ENCODE results near the gene HEATR3.

Gene HEATR3

GRCh38 chr16:50121278-50121677 is 55.5 kb downstream of the HEATR3 start:
- Histone ChIP-seq H3K79me2 (ENCODE audit: insufficient read depth, low read depth) (no peaks in the 10 kb centered on the region), H3K4me3 (IDR thresholded peaks at IDR 0.05; ENCODE audit: insufficient read depth, low read depth, low read length) (no peak overlapping the region), H3K36me3 (ENCODE audit: insufficient read depth) (no peaks in the 10 kb centered on the region), H4K20me1 (ENCODE audit: insufficient read depth) (no peaks in the 10 kb centered on the region), H2AFZ (ENCODE audit: low read depth) (no peak overlapping the region), H3K27me3 (ENCODE audit: insufficient read depth, low read depth) (no peaks in the 10 kb centered on the region), H3K9ac (peak overlapping the region; percentile 78), H3K27ac (peak overlapping the region; percentile 97), H3K4me2 (peak overlapping the region; percentile 74), H3K4me1 (ENCODE audit: low read depth, poor library complexity, severe bottlenecking) (peaks cover 82% of the 10 kb centered on the region)
- TF ChIP-seq, protein P1, sequence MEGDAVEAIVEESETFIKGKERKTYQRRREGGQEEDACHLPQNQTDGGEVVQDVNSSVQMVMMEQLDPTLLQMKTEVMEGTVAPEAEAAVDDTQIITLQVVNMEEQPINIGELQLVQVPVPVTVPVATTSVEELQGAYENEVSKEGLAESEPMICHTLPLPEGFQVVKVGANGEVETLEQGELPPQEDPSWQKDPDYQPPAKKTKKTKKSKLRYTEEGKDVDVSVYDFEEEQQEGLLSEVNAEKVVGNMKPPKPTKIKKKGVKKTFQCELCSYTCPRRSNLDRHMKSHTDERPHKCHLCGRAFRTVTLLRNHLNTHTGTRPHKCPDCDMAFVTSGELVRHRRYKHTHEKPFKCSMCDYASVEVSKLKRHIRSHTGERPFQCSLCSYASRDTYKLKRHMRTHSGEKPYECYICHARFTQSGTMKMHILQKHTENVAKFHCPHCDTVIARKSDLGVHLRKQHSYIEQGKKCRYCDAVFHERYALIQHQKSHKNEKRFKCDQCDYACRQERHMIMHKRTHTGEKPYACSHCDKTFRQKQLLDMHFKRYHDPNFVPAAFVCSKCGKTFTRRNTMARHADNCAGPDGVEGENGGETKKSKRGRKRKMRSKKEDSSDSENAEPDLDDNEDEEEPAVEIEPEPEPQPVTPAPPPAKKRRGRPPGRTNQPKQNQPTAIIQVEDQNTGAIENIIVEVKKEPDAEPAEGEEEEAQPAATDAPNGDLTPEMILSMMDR (conservative IDR thresholded peaks at IDR 0.05; ENCODE audit: low read depth, low read length), result no peak

DNA sequence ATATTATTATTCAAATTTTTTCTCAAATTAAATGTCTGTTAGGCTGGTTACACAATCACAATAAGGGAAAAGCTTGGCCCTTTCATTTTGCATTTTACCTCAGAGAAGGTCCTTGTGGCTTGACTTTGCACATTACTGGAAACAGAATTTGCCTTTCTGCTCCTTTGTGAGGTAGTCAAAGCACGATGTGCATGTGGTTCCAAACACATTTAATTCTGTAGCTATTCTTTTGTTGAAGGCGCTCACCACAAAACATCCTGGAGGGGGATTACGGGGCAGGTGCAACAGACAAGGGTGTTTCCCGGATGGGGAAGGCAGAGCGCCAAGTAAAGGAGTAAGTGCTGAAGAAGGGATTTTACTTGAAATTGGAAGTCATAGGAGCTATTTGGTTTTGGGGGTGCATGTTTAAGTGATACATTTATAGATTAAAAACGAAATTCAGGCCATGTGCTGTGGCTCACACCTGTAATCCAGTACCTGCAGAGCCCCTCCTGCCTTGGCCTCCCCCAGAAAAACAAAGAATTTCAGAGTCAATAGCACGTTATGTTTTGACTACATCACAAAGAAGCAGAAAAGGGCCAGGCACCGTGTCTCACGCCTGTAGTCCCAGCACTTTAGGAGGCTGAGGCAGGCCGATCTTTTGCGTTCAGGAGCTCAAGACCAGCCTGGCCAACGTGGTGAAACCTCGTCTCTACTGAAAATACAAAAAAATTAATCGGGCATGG is 56.1 kb downstream of the HEATR3 start:
- H3K4me3 ChIP-seq (IDR thresholded peaks at IDR 0.05; ENCODE audit: insufficient read depth, low read depth, low read length), result no peak overlapping the region
- TF ChIP-seq, protein P1 (conservative IDR thresholded peaks at IDR 0.05; ENCODE audit: low read depth, low read length), result no peak
- peak overlapping the region; percentile 97 for H3K27ac ChIP-seq
- peak overlapping the region; percentile 43; the same call in 1 of the 2 replicates for H2AFZ ChIP-seq (ENCODE audit: low read depth)
- peaks cover 82% of the 10 kb centered on the region for H3K4me1 ChIP-seq (ENCODE audit: low read depth, poor library complexity, severe bottlenecking)
- H3K27me3 ChIP-seq (ENCODE audit: insufficient read depth, low read depth), result no peaks in the 10 kb centered on the region
- peak overlapping the region; percentile 78 for H3K9ac ChIP-seq
- no peaks in the 10 kb centered on the region for H3K79me2 ChIP-seq (ENCODE audit: insufficient read depth, low read depth)
- no peaks in the 10 kb centered on the region for H4K20me1 ChIP-seq (ENCODE audit: insufficient read depth)
- H3K36me3 ChIP-seq (ENCODE audit: insufficient read depth), result no peaks in the 10 kb centered on the region
- peak overlapping the region; percentile 74 for H3K4me2 ChIP-seq

GRCh38 chr16:50123417-50123816 is 57.6 kb downstream of the HEATR3 start:
- Histone ChIP-seq H3K4me3 (IDR thresholded peaks at IDR 0.05; ENCODE audit: insufficient read depth, low read depth, low read length) (no peak overlapping the region), H3K27me3 (ENCODE audit: insufficient read depth, low read depth) (no peaks in the 10 kb centered on the region)
- TF ChIP-seq, protein P1 (conservative IDR thresholded peaks at IDR 0.05; ENCODE audit: low read depth, low read length), result no peak

DNA sequence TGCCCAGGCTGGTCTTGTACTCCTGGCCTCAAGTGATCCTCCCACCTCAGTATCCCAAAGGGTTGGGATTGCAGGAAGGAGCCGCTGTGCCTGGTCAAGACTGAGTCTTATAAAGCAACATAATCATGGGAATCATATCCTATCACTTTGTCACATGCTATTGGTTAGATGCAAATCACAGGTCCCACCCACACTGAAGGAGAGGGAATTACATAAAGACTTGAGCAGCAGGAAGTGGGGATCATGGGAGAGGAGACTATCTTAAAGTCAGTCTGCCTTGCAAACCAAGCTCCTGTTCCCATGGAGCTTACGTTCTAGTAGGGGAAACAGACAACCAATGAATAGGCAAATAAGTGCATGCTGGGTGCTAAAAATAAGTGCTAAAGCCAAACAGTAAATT is 59.0 kb downstream of the HEATR3 start:
- Histone ChIP-seq H3K36me3 (ENCODE audit: insufficient read depth) (no peaks in the 10 kb centered on the region), H3K27me3 (ENCODE audit: insufficient read depth, low read depth) (no peaks in the 10 kb centered on the region), H3K4me1 (ENCODE audit: low read depth, poor library complexity, severe bottlenecking) (peaks cover 66% of the 10 kb centered on the region), H3K4me2 (no peak overlapping the region; the same call in 1 of the 2 replicates), H3K27ac (peak overlapping the region; percentile 13; the same call in 1 of the 2 replicates), H2AFZ (ENCODE audit: low read depth) (no peak overlapping the region; the same call in 1 of the 2 replicates), H3K9ac (no peak overlapping the region), H4K20me1 (ENCODE audit: insufficient read depth) (no peaks in the 10 kb centered on the region), H3K4me3 (IDR thresholded peaks at IDR 0.05; ENCODE audit: insufficient read depth, low read depth, low read length) (no peak overlapping the region), H3K79me2 (ENCODE audit: insufficient read depth, low read depth) (no peaks in the 10 kb centered on the region)
- TF ChIP-seq, protein P1 (conservative IDR thresholded peaks at IDR 0.05; ENCODE audit: low read depth, low read length), result no peak

More at GRCh38 chr16:50123417-50123816, 57.6 kb downstream of the HEATR3 start:
- Histone ChIP-seq H3K9ac (peak overlapping the region; percentile 78; the same call in 1 of the 2 replicates), H3K4me1 (ENCODE audit: low read depth, poor library complexity, severe bottlenecking) (peaks cover 80% of the 10 kb centered on the region), H3K27ac (peak overlapping the region; percentile 97), H2AFZ (ENCODE audit: low read depth) (peak overlapping the region; percentile 43), H4K20me1 (ENCODE audit: insufficient read depth) (no peaks in the 10 kb centered on the region), H3K4me2 (peak overlapping the region; percentile 74), H3K79me2 (ENCODE audit: insufficient read depth, low read depth) (no peaks in the 10 kb centered on the region), H3K36me3 (ENCODE audit: insufficient read depth) (no peaks in the 10 kb centered on the region)

All from KMS-11 (cell line).